MM.1S (cell line): ENCODE data around the gene TENT4B.

Experiments
- DNase-seq: peaks from one replicate; pipeline ENCODE4 v3.0.0-alpha.2; 2015
- H2AFZ ChIP-seq: fragments of 300-600 bp; sonication (generic); 2 replicates; pipeline ENCODE4 v1.6.0; 2016; ENCODE audit warnings: antibody characterized with exemption, low read length
- H3F3A ChIP-seq: fragments of 300-600 bp; sonication (generic); 2 replicates; pipeline ENCODE4 v1.6.1; 2016; ENCODE audit warnings: mild to moderate bottlenecking, antibody characterized with exemption, low read length, moderate library complexity, mixed read lengths; ENCODE audit not compliant: insufficient read depth
- H3K27ac ChIP-seq: fragments of 300-600 bp; sonication (generic); 2 replicates; pipeline ENCODE4 v1.5.1; 2016; ENCODE audit warnings: mild to moderate bottlenecking, low read length
- H3K27me3 ChIP-seq: fragments of 300-600 bp; sonication (generic); replicated peaks from 2 replicates; pipeline ENCODE4 v1.6.0; 2016; ENCODE audit warnings: low read length; ENCODE audit not compliant: insufficient read depth
- H3K36me3 ChIP-seq: fragments of 300-600 bp; sonication (generic); replicated peaks from 2 replicates; pipeline ENCODE4 v1.6.1; 2016; ENCODE audit warnings: mild to moderate bottlenecking, low read length, mixed read lengths; ENCODE audit not compliant: insufficient read depth
- H3K4me1 ChIP-seq: fragments of 300-600 bp; sonication (generic); 2 replicates; pipeline ENCODE4 v1.6.1; 2016; ENCODE audit warnings: low read length, mixed read lengths
- H3K4me2 ChIP-seq: fragments of 300-600 bp; sonication (generic); 2 replicates; pipeline ENCODE4 v1.6.0; 2016; ENCODE audit warnings: low read depth, low read length
- H3K4me3 ChIP-seq: fragments of 300-600 bp; sonication (generic); 2 replicates; pipeline ENCODE4 v1.5.1; 2016; ENCODE audit warnings: low read length, mixed read lengths
- H3K79me2 ChIP-seq: fragments of 300-600 bp; sonication (generic); 2 replicates; pipeline ENCODE4 v1.6.1; 2016; ENCODE audit warnings: mixed run types, low read length, mixed read lengths
- H3K9ac ChIP-seq: fragments of 300-600 bp; sonication (generic); 2 replicates; pipeline ENCODE4 v1.6.1; 2016; ENCODE audit warnings: low read length, mixed read lengths
- H3K9me2 ChIP-seq: fragments of 300-600 bp; sonication (generic); replicated peaks from 2 replicates; pipeline ENCODE4 v1.6.1; 2016; ENCODE audit warnings: mild to moderate bottlenecking, low read length, mixed read lengths; ENCODE audit not compliant: insufficient read depth
- H3K9me3 ChIP-seq: fragments of 300-600 bp; sonication (generic); replicated peaks from 2 replicates; pipeline ENCODE4 v1.6.1; 2016; ENCODE audit warnings: mild to moderate bottlenecking, low read length, mixed read lengths; ENCODE audit not compliant: insufficient read depth
- H4K20me1 ChIP-seq: fragments of 300-600 bp; sonication (generic); 2 replicates; pipeline ENCODE4 v1.6.1; 2016; ENCODE audit warnings: mild to moderate bottlenecking, low read length, moderate library complexity, mixed read lengths; ENCODE audit not compliant: insufficient read depth
- CTCF ChIP-seq: fragments of 300-600 bp; sonication (generic); IDR thresholded peaks from 2 replicates; pipeline ENCODE4 v1.5.1; 2016; ENCODE audit warnings: antibody characterized with exemption, low read length, mixed read lengths
- EZH2 ChIP-seq: fragments of 300-600 bp; sonication (generic); optimal IDR thresholded peaks from 2 replicates; pipeline ENCODE3; 2017; ENCODE audit warnings: low read depth, mild to moderate bottlenecking, antibody characterized with exemption, low read length, mixed read lengths
- EZH2phosphoT487 ChIP-seq: fragments of 300-600 bp; sonication (generic); IDR thresholded peaks from 2 replicates; pipeline ENCODE4 v1.6.1; 2018; ENCODE audit warnings: antibody characterized with exemption, low read length

Gene TENT4B

GRCh38 chr16:50210266-50211038 is 57.3 kb downstream of the TENT4B start:
- no peak for TF ChIP-seq EZH2
- peak; percentile 71 for TF ChIP-seq CTCF
- Histone ChIP-seq H3K36me3 (no peaks in the 10 kb centered on the region), H3K4me1 (peaks cover 31% of the 10 kb centered on the region), H3K4me2 (peak overlapping the region; percentile 58), H4K20me1 (peaks cover 5% of the 10 kb centered on the region; the same call in 1 of the 2 replicates), H3K27me3 (no peaks in the 10 kb centered on the region), H3K4me3 (no peak overlapping the region), H3K9ac (no peak overlapping the region), H3F3A (peaks cover 24% of the 10 kb centered on the region), H2AFZ (no peak overlapping the region), H3K9me3 (no peaks in the 10 kb centered on the region), H3K27ac (peak overlapping the region; percentile 44; the same call in 1 of the 2 replicates), H3K79me2 (peaks cover 64% of the 10 kb centered on the region), H3K9me2 (no peaks in the 10 kb centered on the region)
- peak; percentile 45 for DNase-seq

DNA sequence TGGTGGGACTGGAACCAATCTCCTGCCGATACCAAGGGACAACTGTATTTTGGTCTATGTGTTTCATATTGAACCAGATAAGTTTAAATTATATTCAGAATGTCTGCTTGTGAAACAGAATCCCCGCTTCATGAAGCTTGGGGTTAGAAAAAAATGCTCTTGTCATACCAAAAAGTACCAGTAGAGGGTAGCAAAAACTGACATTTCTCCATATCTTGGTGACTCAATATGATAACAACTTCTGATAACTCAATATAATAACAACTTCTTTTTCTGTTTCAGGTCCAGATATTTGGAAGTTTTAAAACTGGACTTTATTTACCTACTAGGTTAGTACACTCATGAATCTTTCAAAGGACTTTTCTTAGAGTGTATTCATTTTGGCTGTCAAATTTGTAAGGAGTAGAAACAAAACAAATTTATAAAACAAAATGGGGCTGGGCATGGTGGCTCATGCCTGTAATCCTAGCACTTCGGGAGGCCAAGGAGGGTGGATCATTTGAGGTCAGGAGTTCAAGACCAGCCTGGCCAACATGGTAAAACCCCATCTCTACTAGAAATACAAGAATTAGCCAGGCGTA is 60.9 kb downstream of the TENT4B start:
- no peaks in the 10 kb centered on the region for H3K9me2 ChIP-seq
- peaks cover 13% of the 10 kb centered on the region for H3K4me1 ChIP-seq
- no peak overlapping the region for H3K27ac ChIP-seq
- no peak overlapping the region for H3K4me3 ChIP-seq
- no peak overlapping the region for H3K4me2 ChIP-seq
- no peak overlapping the region for H2AFZ ChIP-seq
- peaks cover 20% of the 10 kb centered on the region for H3F3A ChIP-seq
- H4K20me1 ChIP-seq: peaks cover 5% of the 10 kb centered on the region; the same call in 1 of the 2 replicates
- H3K27me3 ChIP-seq: no peaks in the 10 kb centered on the region
- DNase-seq: peak; percentile 61
- TF ChIP-seq EZH2 (no peak), CTCF (peak; percentile 73)
- H3K9me3 ChIP-seq: no peaks in the 10 kb centered on the region
- H3K79me2 ChIP-seq: peaks cover 33% of the 10 kb centered on the region
- H3K36me3 ChIP-seq: no peaks in the 10 kb centered on the region; the same call in 1 of the 2 replicates
- H3K9ac ChIP-seq: no peak overlapping the region

- H3K27me3 ChIP-seq: no peaks in the 10 kb centered on the region
- 0 out of 2 replicates have a peak, but pooled peaks cover 6% of the 10 kb centered on the region for H3F3A ChIP-seq
- H3K36me3 ChIP-seq: no peaks in the 10 kb centered on the region; the same call in 1 of the 2 replicates
- no peaks in the 10 kb centered on the region; the same call in 1 of the 2 replicates for H3K4me1 ChIP-seq
- H3K9me3 ChIP-seq: no peaks in the 10 kb centered on the region
- H3K9ac ChIP-seq: no peak overlapping the region
- no peak for DNase-seq
- TF ChIP-seq EZH2phosphoT487 (no peak), EZH2 (no peak), CTCF (no peak)
- no peak overlapping the region for H2AFZ ChIP-seq
- H3K27ac ChIP-seq: no peak overlapping the region
- no peaks in the 10 kb centered on the region for H3K9me2 ChIP-seq
- H3K4me3 ChIP-seq: no peak overlapping the region
- H4K20me1 ChIP-seq: no peaks in the 10 kb centered on the region; the same call in 1 of the 2 replicates
- H3K4me2 ChIP-seq: no peak overlapping the region
- peaks cover 26% of the 10 kb centered on the region for H3K79me2 ChIP-seq
These were observed 62.6 kb downstream of the TENT4B start for GRCh38 chr16:50215680-50216079.
